Measurements from ENCODE around the gene GSN. TPM values are rescaled to one million over a fixed set of nuclear protein-coding genes. Genes with fewer than 3 reads are reported as not detected.

Gene GSN
- total RNA-seq, 2 donors from 2014 or later, result 9.4 to 40.9 TPM

GRCh38 chr9:121328476-121328875 is 60.5 kb downstream of the GSN start:
- Mint-ChIP-seq H3K9me3 (no peaks in the 10 kb centered on the region), H3K27me3 (no peaks in the 10 kb centered on the region), H3K4me1 (ENCODE audit: low read depth in 2 of 2) (peaks cover 20 to 26% of the 10 kb centered on the region in 2 donors), H3K4me3 (no peak overlapping the region), H3K27ac (no peak overlapping the region), H3K36me3 (no peaks in the 10 kb centered on the region)
- no peak for DNase-seq (ENCODE audit: low spot score)
- no peak for ATAC-seq

GRCh38 chr9:121328876-121329681 is 61.1 kb downstream of the GSN start:
- Mint-ChIP-seq H3K4me1 (ENCODE audit: low read depth in 2 of 2) (peaks cover 22 to 26% of the 10 kb centered on the region in 2 donors), H3K36me3 (no peaks in the 10 kb centered on the region), H3K9me3 (no peaks in the 10 kb centered on the region), H3K4me3 (no peak overlapping the region), H3K27me3 (no peaks in the 10 kb centered on the region), H3K27ac (no peak overlapping the region)
- no peak for ATAC-seq
- no peak for DNase-seq (ENCODE audit: low spot score)

- no peak for ATAC-seq
- H3K27ac Mint-ChIP-seq, result peak overlapping the region in 1 of 2 donors; percentile 70
- no peak for DNase-seq (ENCODE audit: low spot score)
- H3K4me1 Mint-ChIP-seq (ENCODE audit: low read depth in 2 of 2), result peaks cover 11 to 25% of the 10 kb centered on the region in 2 donors
- no peaks in the 10 kb centered on the region for H3K9me3 Mint-ChIP-seq
- H3K27me3 Mint-ChIP-seq, result no peaks in the 10 kb centered on the region
- no peaks in the 10 kb centered on the region for H3K36me3 Mint-ChIP-seq
- H3K4me3 Mint-ChIP-seq, result no peak overlapping the region
Observed at GRCh38 chr9:121331549-121331948, 63.6 kb downstream of the GSN start.

- Mint-ChIP-seq H3K27ac (peak overlapping the region in 1 of 2 donors; percentile 70), H3K9me3 (no peaks in the 10 kb centered on the region), H3K27me3 (no peaks in the 10 kb centered on the region), H3K4me3 (no peak overlapping the region), H3K4me1 (ENCODE audit: low read depth in 2 of 2) (peaks cover 16 to 31% of the 10 kb centered on the region in 2 donors), H3K36me3 (peaks cover 4% of the 10 kb centered on the region)
- ATAC-seq, result peak in 1 of 2 donors; percentile 40
- DNase-seq (ENCODE audit: low spot score), result no peak
Observed at GRCh38 chr9:121331992-121332685, 64.2 kb downstream of the GSN start.

DNA sequence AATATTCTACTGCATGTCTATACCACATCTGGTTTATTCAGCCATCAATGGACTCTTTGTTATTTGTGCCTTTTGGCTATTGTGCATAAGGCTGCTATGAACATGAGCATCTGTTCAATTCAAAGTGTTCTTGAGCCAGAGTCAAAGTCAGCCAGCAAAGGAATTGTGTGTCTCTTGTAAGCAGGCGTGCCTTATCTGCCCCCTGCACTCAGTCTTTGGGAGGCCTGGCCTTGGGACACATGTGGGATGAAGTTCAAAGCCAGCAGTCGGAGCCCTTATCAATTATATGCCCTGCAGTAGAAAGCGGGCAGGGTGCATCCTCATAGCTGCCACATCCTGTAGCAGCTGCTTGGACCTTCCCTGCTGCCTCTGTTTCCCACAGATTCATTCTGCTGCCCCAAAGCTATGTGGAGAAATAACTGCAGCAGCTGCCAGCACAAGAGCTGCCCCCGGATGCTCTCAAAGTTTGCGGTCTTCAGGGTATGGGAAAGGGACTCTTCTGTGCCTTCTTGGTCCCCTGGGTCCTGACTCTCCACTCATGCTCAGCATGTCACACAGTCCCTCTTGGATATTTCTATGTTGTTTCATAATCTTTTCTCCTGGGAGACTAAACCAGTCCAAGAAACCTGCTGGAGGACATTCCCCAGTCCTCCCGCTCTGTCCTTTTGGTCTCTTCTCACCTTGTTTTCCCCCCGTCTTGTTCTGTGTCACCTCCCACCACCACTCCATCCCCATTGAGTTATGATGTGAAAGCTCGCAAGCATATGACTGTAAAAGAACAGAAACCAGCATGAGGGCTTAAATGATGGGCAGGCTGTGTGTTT is 66.2 kb downstream of the GSN start:
- no peak overlapping the region for H3K4me3 Mint-ChIP-seq
- H3K27ac Mint-ChIP-seq, result no peak overlapping the region
- ATAC-seq (no peak), DNase-seq (ENCODE audit: low spot score) (no peak)
- no peaks in the 10 kb centered on the region for H3K27me3 Mint-ChIP-seq
- H3K4me1 Mint-ChIP-seq (ENCODE audit: low read depth in 2 of 2), result peaks cover 28 to 40% of the 10 kb centered on the region in 2 donors
- peaks cover 17% of the 10 kb centered on the region for H3K36me3 Mint-ChIP-seq
- H3K9me3 Mint-ChIP-seq, result no peaks in the 10 kb centered on the region

DNA sequence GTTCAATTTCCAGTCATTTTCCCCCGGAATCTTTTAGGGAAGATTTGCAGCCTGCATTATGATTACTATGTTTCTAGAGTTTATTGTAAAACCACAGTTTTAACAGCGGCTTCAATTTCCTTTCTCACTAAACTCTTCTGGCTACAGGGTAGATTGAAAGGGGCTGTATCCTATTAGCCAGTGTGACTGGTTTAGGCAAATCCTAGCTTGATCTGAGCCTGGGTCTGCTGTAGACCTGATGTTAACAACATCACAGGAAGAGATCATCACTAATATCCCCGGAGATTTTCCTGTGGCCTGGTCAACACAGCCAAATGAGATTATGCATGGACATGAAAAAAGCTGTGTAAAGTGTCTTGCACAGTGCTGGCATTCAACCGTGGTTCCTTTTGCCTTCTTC is 68.7 kb downstream of the GSN start:
- H3K36me3 Mint-ChIP-seq, result peaks cover 30% of the 10 kb centered on the region
- peak overlapping the region; percentile 34 for H3K4me3 Mint-ChIP-seq
- no peak for ATAC-seq
- DNase-seq (ENCODE audit: low spot score), result no peak
- no peaks in the 10 kb centered on the region for H3K27me3 Mint-ChIP-seq
- H3K4me1 Mint-ChIP-seq (ENCODE audit: low read depth in 2 of 2), result peaks cover 41 to 45% of the 10 kb centered on the region in 2 donors
- H3K27ac Mint-ChIP-seq, result peak overlapping the region; percentile 35 to 43
- no peaks in the 10 kb centered on the region for H3K9me3 Mint-ChIP-seq

GRCh38 chr9:121339437-121339836 is 71.5 kb downstream of the GSN start:
- H3K4me3 Mint-ChIP-seq, result no peak overlapping the region
- H3K4me1 Mint-ChIP-seq (ENCODE audit: low read depth in 2 of 2), result peaks cover 53 to 54% of the 10 kb centered on the region in 2 donors
- peak overlapping the region; percentile 45 to 56 for H3K27ac Mint-ChIP-seq
- ATAC-seq, result no peak
- no peaks in the 10 kb centered on the region for H3K27me3 Mint-ChIP-seq
- peaks cover 45% of the 10 kb centered on the region for H3K36me3 Mint-ChIP-seq
- H3K9me3 Mint-ChIP-seq, result no peaks in the 10 kb centered on the region
- DNase-seq (ENCODE audit: low spot score), result no peak

GRCh38 chr9:121340676-121341392 is 72.9 kb downstream of the GSN start:
- Mint-ChIP-seq H3K4me1 (ENCODE audit: low read depth in 2 of 2) (peaks cover 59 to 65% of the 10 kb centered on the region in 2 donors), H3K27me3 (no peaks in the 10 kb centered on the region), H3K4me3 (no peak overlapping the region), H3K36me3 (peaks cover 45% of the 10 kb centered on the region), H3K9me3 (no peaks in the 10 kb centered on the region), H3K27ac (peak overlapping the region; percentile 21 to 34)
- ATAC-seq (peak in 1 of 2 donors; percentile 87), DNase-seq (ENCODE audit: low spot score) (no peak)

DNA sequence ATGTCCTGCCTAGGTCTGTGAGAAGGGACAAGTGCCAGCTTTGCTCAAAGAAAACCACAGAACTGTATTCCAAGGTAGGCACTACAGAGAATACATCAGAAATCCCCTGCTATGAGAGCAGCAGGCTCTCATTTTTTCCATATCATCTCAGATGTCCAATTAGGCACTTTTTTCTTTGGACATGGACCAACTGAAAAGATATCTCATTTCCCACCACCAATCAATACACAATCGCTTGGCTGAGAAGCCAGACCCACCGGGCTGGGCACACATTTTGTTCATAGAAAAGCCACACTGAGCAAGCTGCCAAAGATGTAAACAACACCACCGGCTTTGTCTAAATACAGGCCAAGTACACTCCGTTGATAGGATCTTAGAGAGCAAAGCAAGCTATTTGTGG is 76.2 kb downstream of the GSN start:
- peaks cover 45 to 70% of the 10 kb centered on the region in 2 donors for H3K4me1 Mint-ChIP-seq (ENCODE audit: low read depth in 2 of 2)
- DNase-seq (ENCODE audit: low spot score) (no peak), ATAC-seq (no peak)
- H3K9me3 Mint-ChIP-seq, result no peaks in the 10 kb centered on the region
- peaks cover 49% of the 10 kb centered on the region for H3K36me3 Mint-ChIP-seq
- no peaks in the 10 kb centered on the region for H3K27me3 Mint-ChIP-seq
- no peak overlapping the region for H3K4me3 Mint-ChIP-seq
- peak overlapping the region; percentile 44 to 62 for H3K27ac Mint-ChIP-seq

- peaks cover 43% of the 10 kb centered on the region for H3K36me3 Mint-ChIP-seq
- H3K4me3 Mint-ChIP-seq, result no peak overlapping the region
- no peaks in the 10 kb centered on the region for H3K9me3 Mint-ChIP-seq
- H3K27ac Mint-ChIP-seq, result peak overlapping the region; percentile 44 to 62
- H3K4me1 Mint-ChIP-seq (ENCODE audit: low read depth in 2 of 2), result peaks cover 49 to 69% of the 10 kb centered on the region in 2 donors
- DNase-seq (ENCODE audit: low spot score) (no peak), ATAC-seq (no peak)
- no peaks in the 10 kb centered on the region for H3K27me3 Mint-ChIP-seq
Observed at GRCh38 chr9:121345070-121345469, 77.1 kb downstream of the GSN start.

GRCh38 chr9:121348221-121348620 is 80.3 kb downstream of the GSN start:
- Mint-ChIP-seq H3K36me3 (peaks cover 44% of the 10 kb centered on the region), H3K4me1 (ENCODE audit: low read depth in 2 of 2) (peaks cover 54 to 77% of the 10 kb centered on the region in 2 donors)

DNA sequence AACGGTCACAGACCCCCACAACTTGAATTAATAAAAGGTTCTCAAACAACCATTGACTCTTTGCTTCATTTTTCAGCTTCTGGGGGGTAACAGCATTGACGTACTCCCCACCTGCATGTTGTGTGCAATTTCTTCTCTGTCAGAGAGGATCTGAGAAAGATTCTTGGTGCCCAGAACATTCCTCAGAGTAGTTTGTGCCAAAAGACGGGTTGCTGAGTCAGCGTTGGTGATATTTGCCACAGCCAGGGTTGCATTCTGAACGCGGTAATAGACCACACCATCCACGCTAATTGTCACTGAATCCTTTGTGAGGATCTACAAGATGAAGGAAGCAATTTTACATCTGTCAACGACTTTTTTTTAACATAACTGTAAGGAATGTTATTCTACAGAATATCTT is 81.0 kb downstream of the GSN start:
- peaks cover 55 to 77% of the 10 kb centered on the region in 2 donors for H3K4me1 Mint-ChIP-seq (ENCODE audit: low read depth in 2 of 2)
- H3K27me3 Mint-ChIP-seq, result no peaks in the 10 kb centered on the region
- peaks cover 43% of the 10 kb centered on the region for H3K36me3 Mint-ChIP-seq
- no peaks in the 10 kb centered on the region for H3K9me3 Mint-ChIP-seq
- no peak overlapping the region for H3K4me3 Mint-ChIP-seq
- no peak for ATAC-seq
- no peak for DNase-seq (ENCODE audit: low spot score)
- peak overlapping the region; percentile 19 to 34 for H3K27ac Mint-ChIP-seq

More at GRCh38 chr9:121348221-121348620, 80.3 kb downstream of the GSN start:
- peak overlapping the region; percentile 19 to 34 for H3K27ac Mint-ChIP-seq
- DNase-seq (ENCODE audit: low spot score) (no peak), ATAC-seq (no peak)
- no peak overlapping the region for H3K4me3 Mint-ChIP-seq
- H3K9me3 Mint-ChIP-seq, result no peaks in the 10 kb centered on the region
- H3K27me3 Mint-ChIP-seq, result no peaks in the 10 kb centered on the region

- Mint-ChIP-seq H3K27ac (peak overlapping the region; percentile 39 to 73), H3K4me3 (peak overlapping the region; percentile 9), H3K9me3 (no peaks in the 10 kb centered on the region), H3K36me3 (peaks cover 43% of the 10 kb centered on the region), H3K4me1 (ENCODE audit: low read depth in 2 of 2) (peaks cover 48 to 76% of the 10 kb centered on the region in 2 donors), H3K27me3 (no peaks in the 10 kb centered on the region)
- ATAC-seq (no peak), DNase-seq (ENCODE audit: low spot score) (no peak)
Observed at GRCh38 chr9:121350036-121350435, 82.1 kb downstream of the GSN start.

Measured in natural killer cell treated with Interleukin-12 subunit alpha and Interleukin-12 subunit beta and Interleukin-15 and Interleukin-18, amount 100 ng/mL, for 72 hours (primary cell).